HepG2 (cell line): ENCODE measurements around the gene CAPN13.

Source experiments
- FOXP1 ChIP-seq, 2 experiments: fragments of 450-650 bp in 1 of 2; IDR thresholded peaks; 2 replicates each; pipeline ENCODE4 v1.6.1; 2017 to 2018; ENCODE audit warnings: antibody characterized with exemption in 1 of 2
- NFE2 ChIP-seq: sonication (generic); formaldehyde crosslinking; IDR thresholded peaks from 2 replicates; pipeline ENCODE4 v1.4.0; 2020; ENCODE audit warnings: missing genetic modification reagents
- REST ChIP-seq, 2 experiments: IDR thresholded peaks; 2 replicates each; pipeline ENCODE4 v1.6.1; 2011 to 2012; ENCODE audit warnings: low read length in 2 of 2, borderline replicate concordance in 1 of 2, low read depth in 1 of 2, mild to moderate bottlenecking in 1 of 2, moderate library complexity in 1 of 2

- TF ChIP-seq FOXP1 (IDR thresholded peaks at IDR 0.05) (no peak), FOXP1 (CRISPR knock-in tag; IDR thresholded peaks at IDR 0.05) (no peak), NFE2 (no peak), REST (IDR thresholded peaks at IDR 0.05; ENCODE audit: borderline replicate concordance in 1 of 2, low read depth in 1 of 2, low read length in 2 of 2) (no peak)
These were observed 98.6 kb downstream of the CAPN13 start for GRCh38 chr2:30708491-30709290.
